Inflammatory macrophage (primary cell): ENCODE data around the gene TCF7.

ENCODE experiments used
- DNase-seq, 2 donors: peaks; one replicate each; pipeline ENCODE4 v3.0.0-alpha.2; 2020 to 2022

The TCF7 gene

DNA sequence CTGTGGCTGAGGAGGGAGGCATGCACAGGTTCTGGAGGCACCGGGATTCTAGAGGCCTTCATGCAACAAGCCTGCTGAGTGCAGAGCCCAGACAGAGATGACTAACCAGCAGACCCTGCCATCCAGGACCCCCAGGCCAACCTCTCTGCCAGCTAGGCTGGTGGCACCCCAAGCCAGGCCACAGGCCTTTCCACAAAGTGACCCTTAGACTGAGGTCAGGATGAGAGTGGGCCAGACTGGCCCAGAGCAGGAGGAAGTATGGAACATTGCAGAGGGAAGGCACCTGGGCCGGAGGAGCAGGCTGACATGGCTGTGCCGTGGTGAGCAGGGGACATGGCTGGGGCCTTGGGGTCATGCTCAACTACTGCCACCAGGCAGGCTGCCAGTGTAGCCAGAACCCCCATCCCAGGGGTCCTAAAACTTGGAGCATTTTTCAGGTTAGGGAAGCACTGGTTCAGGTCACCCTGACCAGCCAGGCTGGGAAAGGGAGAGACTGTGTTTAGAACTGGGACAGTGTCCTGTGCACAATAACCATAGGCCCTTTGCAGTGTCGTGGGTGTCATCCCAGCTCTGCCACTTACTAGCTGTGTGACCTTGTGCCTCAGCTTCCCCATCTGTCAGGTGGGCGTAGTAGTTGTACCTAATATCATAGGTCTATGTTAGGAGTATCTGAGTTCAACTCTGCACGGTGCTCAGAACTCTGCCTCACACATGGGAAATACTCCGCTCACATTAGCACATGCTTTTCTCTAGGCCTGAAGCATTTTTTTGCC, 17.3 kb downstream of the TCF7 start:
- DNase-seq: no peak

DNA sequence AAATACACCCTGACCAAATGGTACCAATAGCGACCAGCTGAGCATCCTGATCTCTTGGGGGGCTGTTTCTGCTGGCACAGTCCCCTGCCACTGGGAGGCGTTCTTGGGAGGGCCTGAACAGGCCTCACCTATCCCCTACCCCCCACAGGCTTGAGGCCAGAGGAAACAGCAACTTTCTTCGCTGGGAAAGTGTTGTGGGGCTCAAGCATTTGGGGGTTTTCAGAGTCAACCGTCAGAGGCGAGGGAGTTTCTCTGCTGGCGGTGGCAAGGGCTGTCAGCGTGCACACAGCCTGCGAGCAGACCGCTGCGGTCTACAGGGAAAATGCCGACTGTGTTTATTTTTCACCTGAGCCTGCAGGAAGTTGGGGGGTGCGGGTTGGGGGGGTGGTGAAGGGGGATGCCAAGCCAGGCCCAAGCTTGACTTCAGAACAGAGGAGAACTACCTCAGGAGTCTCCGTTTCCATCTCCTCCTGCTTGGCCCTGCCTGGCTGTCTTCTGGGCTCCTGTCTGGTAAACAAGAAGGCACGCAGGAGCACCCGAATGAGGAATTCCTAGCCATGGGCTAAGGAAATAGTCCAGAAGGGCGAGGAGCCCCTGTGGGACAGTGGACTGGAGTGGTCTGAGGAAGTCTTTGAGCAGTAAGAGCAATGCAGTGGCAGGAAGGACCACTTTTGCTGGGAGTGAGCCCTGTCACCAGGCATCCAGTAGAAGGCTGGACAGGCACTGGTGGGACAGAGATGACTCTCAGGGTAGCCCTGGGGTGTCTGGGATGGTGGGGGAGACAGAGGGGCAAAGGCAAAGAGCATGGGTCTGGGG, 18.1 kb downstream of the TCF7 start:
- DNase-seq: no peak

DNA sequence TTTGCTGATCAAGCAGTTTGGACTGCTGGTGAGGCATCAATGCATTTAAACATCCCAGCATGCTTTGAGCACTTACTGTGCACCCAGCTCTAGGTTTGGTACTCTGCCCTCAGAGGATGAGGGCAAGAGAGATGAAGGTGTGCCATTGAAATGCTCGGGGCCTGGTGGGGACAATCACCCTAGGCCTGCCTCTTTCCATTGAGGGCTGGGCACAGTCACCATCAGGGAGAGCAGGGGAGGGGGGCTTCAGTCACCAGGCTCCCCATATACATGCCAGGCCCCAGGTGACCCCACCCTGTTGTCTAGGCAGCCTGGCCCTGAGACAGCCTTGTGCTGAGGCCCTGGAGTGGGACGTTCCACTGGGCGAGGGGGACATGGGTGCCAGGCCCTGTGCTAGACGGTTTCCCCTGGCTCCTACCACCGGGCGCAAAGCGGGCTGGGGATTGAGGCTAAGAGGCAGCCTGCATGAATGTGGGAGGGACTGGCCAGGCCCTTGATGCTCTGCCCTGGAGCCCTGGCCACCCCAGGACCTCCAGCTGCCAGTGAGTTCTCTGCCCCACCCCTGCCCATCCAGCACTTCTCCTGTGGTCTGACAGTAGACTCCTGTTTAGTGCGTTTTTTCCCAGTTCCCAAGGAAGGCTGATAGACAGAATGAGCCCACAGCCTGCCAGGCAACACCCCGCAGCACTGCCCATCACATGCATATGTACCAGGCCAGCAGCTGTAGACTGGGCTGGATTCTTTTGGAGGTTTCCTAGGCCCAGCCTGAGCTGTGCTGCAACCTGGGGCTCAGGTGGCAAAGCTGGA, 18.9 kb downstream of the TCF7 start:
- no peak for DNase-seq

DNA sequence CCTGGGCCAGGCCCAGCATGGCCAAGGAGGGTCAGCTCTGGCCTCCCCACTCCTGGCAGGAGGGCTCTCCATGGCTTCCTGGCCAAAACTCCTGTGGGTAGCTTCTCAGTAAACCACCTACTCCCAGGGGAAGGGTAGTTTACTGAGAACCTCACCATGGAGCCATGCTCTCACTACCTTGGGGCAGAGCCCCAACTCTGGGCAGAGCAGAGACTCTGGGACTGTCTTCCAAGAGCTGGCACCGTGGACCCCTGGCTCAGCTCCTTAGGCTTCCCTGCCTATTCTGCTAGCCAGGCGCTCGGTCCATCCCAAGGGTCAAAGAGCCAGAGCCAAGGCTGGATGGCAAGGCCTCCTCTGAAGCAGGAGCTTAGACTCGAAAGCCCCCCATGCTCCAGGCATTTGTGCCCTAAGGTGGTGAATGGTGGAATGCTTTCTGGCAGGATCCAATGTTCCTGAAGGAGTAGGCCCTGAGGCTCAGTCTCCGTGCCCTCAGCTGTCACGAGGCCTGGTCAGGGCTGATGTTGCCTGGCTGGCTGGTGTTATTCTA, 19.6 kb downstream of the TCF7 start:
- no peak for DNase-seq

DNA sequence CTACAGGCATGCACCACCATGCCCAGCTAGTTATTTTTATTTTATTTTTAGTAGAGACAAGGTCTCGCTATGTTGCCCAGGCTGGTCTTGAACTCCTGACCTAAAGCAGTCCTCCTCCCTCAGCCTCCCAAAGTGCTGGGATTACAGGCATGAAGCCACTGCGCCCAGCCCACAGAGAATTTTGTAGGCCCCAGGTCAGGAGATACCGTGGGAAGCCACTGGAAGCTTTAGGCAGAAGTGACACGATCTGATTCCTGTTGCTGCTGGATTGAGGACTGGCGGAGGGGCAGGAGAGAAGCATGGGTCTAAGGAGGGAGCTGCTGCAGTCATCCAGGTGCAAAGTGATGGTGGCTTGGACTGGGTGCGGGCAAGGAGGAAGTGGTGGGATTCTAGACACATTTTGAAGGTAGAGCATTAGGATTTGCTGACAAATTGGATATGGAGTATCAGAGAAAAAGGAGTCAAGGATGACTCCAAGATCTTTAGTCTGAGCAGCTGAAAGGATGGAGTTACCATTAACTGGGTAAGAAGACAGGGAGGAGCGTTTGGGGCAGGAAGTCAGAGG, 20.7 kb downstream of the TCF7 start:
- DNase-seq: no peak

DNA sequence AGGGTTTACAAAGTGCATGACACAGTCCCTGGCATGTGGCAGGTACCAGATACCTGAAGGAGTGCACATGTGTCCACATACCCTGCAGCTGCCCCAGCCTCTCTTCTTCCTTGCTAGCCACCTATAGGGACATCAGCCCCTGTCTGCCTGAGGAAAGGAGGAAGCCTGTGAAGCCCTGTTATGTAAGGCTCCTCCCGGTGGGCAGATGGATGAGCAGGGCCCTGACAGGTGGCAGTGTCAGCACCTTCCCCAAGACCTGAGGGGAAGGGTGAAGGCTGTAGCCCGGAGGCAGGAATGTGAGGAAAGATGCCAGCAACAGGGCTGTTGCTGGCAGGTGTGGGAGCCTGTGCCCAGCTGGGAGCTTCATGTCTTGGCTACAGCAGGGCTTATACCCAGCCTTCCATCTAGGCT, 21.7 kb downstream of the TCF7 start:
- no peak for DNase-seq

DNA sequence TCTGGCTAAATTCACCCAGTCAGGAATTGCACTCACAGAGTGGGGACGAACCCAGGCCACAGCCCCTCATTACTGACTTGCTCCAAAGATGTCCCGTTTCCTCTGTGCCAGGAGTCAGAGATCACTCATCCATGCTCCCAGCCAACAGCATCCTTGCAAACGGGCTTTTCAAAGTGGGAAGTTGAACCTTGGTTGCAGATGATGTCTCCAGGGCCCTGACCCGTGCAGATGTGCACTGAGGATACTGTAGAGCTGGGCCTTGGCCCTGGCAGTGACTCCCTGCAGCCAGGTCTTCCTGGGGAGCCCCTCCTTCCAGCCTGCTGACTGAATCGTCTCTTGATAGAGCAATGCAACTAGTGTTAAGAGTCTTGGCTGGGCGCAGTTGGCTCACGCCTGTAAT, 22.3 kb downstream of the TCF7 start:
- DNase-seq: no peak

DNA sequence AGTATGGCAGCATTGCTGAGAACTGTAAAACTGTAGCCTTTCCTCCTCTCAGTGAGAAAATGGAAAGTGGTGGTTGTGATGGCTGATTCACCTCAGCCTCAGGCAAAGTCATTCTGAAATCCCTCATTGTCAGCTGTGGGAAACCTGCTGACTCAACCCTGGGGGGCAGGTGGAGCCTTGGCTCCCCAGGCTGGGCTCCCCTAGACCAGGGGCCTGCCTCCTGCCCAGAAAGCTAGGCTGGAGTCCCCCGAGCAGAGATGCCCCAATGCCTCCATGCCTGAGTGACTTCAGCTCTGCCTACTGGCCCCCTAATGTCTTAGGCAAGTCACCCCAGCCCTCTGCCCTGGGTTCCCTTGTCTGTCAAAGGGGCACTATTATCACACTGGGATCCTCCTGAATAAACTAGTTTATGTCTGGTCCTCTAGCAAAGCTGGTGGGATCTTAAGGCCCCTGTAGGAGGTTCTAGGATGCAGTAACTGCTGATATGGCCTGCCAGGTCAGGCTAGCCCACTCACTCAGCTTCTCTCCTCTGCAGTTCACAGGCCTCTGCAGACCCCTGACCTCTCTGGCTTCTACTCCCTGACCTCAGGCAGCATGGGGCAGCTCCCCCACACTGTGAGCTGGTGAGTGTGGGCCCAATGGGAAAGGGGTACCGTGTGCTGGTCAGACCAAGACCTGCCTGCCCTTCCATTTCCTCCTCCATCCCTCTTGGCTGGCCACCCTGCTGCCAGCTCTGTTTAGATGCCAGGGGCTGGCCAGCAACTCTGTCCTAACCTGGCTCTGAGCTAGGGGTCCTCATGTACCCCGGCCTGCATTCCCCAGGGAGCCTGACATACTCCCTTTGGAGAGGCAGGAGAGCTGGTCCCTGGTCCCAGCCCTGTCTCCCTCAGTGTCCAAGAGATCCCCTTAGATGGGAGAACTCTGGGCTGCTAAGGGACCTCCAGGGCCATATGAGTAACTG, 24.2 kb downstream of the TCF7 start:
- no peak for DNase-seq

DNA sequence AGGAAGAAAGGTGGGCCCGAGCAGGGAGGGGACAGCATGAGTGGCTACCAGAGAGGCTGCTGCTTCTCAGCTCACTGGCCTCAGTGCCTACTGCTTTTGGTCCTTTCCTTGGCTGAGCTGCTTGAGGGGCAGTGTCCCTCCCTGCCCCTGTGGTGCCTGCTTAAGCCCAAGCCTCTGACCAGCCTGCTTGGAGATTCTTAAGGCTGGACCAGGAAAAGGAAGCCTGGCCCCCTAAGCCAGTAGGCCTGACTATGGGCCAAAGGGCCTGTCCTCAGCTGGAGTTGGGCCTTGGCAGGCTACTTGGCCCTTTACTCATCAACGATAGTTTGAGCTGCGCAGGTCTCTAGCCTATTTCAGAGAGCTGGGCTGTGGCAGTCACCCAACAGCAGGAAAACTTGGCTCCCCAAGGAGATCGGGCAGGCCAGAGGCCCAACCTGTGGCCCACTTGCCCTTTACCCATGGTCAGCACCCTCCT, 24.9 kb downstream of the TCF7 start:
- no peak for DNase-seq

DNA sequence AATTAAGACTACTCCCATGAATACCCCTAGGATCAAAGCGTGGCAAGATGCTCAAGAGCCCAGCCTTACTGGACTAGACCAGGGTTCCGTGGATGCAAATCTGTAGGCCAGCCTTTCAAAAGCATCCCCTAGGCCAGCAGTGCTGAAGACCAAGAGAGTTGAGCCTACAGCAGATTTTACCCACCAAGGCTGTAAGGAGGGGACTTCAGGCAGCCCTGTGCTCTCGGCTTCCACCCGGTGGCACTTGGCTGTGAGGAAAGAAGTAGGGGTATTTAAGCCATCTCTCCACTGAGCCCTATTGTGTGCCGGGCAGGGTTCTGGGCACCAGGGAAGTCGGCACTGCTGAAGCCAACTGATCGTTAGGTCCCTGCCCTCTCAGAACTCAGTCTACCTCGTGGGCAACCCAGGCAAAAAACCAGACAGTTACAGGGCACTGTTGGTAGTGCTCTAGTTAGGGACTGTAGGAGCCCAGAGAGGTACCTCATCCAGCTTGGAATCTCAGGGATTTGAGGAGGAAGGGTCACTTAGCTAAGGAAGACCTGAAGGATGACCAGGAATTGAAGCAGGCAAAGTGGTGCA, 25.5 kb downstream of the TCF7 start:
- DNase-seq: no peak

DNA sequence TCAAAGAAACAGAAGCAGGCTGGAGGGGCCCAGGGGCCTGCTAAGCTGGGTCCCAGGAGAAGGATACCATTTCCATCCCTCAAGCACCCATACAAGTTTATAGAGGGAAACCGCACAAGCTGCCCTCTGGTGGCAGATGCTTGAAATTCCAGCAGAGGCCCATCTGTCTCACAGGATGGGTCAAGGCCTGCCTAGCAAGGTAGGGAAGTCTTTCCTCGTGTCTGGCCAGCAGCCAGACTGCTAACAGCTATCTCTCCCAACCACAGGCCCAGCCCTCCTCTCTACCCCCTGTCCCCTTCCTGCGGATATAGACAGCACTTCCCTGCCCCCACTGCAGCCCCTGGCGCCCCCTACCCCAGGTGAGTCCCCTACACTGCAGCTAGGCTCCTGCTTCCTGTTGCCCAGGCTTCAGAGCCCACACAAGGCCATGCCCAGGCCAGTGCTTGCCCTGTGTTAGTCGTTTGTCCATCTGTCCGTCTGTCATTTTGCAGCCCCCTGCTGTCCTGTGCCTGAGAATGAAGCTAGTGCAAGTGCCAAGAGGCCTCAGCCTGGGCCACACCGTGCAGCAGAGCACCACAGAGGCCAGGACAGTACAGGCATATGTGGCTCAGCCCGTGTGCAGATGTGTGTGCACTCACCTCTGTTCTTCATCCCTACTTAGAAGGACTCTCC, 26.2 kb downstream of the TCF7 start:
- DNase-seq: peak; percentile 81

DNA sequence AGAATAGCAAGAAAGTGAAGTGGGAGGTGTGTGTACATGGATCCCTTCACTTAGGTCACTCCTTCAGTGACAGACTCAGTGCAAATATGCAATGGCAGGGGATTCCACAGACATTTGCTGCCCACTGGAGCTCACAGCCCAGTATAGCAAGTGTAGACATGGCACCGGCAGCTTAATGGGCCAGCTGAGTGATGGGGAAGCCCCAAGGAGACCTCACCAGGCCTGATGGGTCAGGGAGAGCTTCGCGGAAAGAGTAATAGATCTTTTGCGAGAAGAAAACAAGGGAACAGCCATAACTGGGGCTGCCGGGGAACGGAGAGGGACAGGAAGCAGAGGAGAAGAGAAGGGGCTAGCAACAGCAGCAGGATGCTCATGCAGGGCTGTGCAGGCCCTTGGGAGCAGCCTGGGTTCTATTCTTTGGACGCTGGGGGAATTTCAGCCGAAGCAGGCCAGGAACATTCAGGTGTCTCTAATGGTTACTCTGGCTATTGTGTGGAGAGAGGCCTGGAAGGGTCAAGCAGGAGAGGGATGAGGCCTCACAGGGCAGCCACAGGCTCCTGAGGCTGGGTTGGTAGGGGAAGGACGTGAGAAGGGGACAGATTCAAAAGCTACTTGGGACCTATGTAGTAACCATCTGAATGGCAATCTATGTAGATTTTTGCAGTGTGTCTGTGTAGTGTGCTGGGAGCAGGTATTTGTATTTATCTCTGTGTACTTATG, 27.0 kb downstream of the TCF7 start:
- peak in 1 of 2 donors; percentile 5 for DNase-seq

DNA sequence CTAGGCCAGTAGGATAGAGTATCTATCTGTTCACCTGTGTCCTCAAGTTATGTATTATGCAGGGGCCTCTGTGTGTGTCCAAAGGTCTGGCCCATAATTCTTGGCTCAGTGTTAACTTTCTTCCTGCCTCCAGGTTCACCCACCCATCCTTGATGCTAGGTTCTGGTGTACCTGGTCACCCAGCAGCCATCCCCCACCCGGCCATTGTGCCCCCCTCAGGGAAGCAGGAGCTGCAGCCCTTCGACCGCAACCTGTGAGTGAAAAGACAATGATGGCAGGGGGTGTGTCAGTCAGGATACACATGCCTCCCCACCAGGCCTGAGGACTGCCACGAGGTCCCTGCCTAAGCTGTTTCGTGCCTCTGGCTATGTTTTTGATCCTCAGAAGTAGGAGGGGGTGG, 27.6 kb downstream of the TCF7 start:
- no peak for DNase-seq

DNA sequence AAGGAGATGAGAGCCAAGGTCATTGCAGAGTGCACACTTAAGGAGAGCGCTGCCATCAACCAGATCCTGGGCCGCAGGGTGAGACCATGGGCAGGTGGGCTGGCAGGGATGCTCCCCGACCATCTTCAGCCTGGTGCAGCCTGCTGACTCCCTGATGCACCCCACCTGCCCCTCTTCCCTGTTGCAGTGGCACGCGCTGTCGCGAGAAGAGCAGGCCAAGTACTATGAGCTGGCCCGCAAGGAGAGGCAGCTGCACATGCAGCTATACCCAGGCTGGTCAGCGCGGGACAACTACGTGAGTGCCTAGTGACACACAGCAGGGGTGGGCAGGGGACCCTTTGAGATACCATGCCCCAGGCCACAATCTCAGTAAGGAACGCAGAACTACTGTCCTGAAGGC, 28.3 kb downstream of the TCF7 start:
- DNase-seq: no peak

DNA sequence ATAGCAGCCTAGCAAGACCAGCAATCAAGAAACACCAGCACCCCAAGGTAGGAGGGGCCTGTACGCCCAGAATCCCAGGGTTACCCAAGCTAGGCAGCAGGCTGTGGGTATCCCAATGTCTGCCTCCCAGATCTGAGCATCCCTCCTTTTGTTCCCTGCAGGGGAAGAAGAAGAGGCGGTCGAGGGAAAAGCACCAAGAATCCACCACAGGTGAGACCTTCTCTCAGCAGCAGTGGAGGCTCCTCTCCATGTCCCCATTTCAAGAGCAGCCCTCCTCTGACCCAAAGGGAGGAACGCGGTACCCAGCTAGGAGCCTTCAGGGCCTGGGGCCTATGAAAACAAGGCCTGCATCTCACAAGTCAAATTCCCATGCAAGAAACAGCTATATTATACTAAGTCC, 28.9 kb downstream of the TCF7 start:
- DNase-seq: no peak

DNA sequence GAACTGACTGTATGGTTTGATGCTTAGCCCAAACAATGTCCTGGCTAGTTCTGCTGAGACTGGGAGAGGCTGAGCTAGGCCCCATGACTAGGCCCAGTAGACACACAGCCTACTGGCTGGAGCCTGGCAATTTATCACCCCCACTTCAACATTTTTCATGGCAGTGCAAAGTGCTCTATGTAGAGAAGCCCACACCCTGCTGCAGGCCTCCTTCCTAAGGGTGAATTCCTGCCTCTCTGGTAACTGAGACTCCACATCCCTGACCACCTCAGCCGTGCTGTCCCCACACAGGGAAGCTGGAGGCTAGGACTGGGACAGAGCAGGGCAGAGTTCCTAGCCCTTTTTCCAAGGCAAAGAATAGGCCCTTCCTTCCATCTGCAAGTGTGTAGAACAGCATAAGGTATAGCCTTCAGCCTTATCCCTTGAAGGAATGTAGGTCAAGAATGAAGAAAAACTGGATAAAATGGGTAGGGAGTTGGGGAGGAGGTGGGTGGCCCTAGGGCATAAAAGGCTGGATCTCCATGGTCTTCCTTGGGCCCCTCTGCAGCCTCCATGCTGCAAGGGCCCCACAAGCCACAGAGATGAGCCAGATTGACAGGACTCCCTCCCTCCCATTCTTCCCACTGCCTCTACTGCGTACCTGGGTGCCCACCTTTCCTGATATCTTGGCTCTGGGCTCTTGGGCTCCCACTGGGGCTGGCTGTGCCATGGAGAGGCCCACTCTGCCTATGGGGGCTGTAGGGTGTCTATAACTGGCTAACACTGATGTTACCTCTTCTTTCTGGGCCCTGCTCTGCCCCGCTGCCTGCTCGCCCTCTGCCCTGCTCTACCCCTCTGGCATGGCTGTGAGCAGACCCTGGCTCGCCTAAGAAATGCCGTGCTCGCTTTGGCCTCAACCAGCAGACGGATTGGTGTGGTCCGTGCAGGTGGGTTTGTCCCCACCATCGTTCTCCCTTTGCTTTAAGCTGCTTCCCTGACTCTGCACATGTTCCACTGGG, 29.8 kb downstream of the TCF7 start:
- no peak for DNase-seq

DNA sequence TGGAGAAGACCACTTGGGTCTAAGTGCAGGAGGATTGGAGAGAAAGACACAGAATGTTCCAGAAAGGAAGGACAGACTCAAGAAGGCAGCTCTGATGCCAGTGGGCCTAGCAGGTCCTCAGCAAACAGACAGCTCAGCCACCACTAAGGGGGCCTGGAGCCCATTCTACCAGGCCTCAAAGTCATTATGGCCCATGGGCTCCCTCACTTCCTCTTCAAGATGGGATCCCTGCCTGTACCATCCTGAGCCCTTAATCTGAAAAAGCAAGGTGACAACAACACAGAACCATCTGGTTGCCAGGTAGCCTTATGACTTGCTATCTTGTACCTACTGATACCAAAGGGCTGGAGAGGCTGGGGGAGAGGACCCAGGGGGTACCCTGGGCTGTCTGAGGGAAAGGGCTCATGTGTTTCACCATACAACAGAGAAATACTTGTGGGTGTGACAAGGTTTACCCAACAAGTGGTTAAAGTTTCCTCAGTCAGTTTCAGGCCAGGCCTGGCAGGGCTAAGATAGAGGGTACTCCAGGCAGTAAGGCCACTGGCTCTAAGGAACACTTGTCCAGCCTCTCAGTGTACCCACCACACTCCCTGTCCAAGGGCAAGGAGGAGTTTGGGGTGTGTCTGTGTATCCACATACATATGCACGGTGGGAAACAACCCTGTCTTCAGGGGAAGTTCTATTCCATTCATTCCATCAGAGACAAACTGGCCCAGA, 30.7 kb downstream of the TCF7 start:
- DNase-seq: peak in 1 of 2 donors; percentile 22
